Medulla oblongata (tissue), 1 donor: ENCODE results near the gene TIGD1.

Experiments
- DNase-seq: peaks from one replicate; pipeline ENCODE4 v3.0.0-alpha.2; 2015; ENCODE audit errors: extremely low spot score

The TIGD1 gene

DNA sequence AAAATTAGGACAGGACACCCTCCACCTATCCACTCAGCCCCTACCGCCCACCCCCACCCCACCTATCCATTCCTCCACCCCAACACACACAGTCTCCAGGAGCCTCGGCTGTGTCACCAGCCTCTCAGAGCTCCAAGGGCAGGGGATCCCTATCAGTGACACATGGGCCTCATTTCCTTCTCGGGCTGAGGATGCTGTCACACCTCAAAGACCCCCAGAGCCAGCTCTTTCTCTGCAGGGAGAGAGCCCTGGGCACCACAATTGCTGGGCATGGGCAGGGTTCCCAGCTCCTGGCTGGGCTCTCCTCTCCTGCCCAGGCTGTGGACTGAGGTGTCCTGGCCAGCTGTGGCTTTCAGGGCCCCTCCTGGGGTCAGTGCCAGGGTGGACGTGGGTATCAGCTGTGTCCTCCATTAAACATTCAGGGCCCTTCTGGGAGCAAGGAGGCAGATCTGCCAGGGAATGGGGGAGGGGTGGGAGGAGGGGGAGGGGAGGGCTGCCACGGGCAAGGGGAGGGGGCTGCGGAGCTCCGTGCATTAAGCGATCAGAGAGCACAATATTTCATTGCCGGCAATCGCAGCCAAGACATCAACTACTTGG is 48.5 kb downstream of the TIGD1 start:
- no peak for DNase-seq

DNA sequence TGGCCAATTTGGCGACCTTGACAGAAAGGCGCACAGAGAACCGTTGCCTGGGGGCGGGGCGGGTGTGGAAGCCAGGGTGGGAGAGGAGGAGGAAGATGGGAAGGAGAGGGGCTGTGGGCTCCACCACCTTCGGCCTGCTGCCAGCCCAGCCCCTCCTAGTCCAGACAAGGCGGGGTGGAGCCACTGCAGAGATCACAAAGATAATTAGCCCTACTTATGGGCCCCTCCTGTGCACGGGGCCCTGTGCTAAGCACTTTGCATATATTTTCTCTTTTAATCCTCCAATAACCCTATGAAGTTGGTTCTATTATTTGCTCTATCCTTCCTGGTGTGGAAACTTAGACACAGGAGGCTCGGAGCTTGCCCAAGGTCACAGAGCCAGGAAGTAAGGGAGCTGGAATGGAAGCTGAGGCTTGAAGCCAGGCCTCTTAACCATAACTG is 49.0 kb downstream of the TIGD1 start:
- DNase-seq: no peak

DNA sequence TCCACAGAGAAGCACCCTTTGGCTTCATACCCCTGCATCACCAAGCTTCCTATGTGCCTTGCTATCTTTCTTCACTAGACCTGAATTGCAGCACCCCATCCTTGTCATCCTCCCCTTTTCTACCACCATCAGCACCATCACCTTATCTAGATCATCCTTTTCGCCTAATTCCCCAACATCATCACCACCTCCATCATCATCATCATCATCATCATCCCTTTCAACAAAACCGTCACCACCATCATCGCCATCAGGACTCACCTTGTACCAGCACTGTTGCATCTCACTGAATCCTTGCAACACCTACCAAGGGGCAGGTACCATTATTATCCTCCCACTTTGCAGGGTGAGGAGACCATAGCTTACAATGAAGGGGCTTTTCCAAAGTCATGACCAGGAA is 51.9 kb downstream of the TIGD1 start:
- DNase-seq: no peak
